Endothelial cell of umbilical vein (primary cell): Measurements from ENCODE around the gene LDLRAD3. TPM values are rescaled to one million over a fixed set of nuclear protein-coding genes. Genes with fewer than 3 reads are reported as not detected.

Experiments used
- BruUV-seq: library from RNA; stranded (reverse); fragments of 400-500 nt; replicated peaks from 2 replicates; lab custom pipeline; 2021; lab: Mats Ljungman, UMichigan
- CTCF ChIA-PET: fragments of 300-600, 350-600 bp; sonication (Branson Sonifier 250); formaldehyde crosslinking; loops from one replicate; lab custom pipeline; 2021; ENCODE audit warnings: antibody characterized with exemption, inconsistent platforms; lab: Charles Lee
- POLR2A ChIA-PET: fragments of 300-600, 350-600 bp; sonication (Branson Sonifier 250); formaldehyde crosslinking; loops from one replicate; lab custom pipeline; 2021; ENCODE audit warnings: antibody characterized with exemption, inconsistent platforms; lab: Charles Lee
- DNase-seq: peaks from one replicate; pipeline ENCODE4 v3.0.0-alpha.2; 2011; ENCODE audit warnings: low read depth, low spot score
- FAIRE-seq: peaks from 2 replicates; lab custom pipeline; 2011; peaks lifted over from hg19 to GRCh38; lab: Jason Lieb, UNC
- H2AFZ ChIP-seq: 2 replicates; pipeline ENCODE4 v1.6.0; 2012; ENCODE audit warnings: low read depth, low read length, control low read depth, inconsistent platforms
- H3K27ac ChIP-seq: 2 replicates; pipeline ENCODE4 v1.5.1; 2011; ENCODE audit warnings: low read depth, mild to moderate bottlenecking, control low read depth, low read length, moderate library complexity; ENCODE audit not compliant: insufficient read depth
- H3K27me3 ChIP-seq, 2 experiments: 2 replicates each; pipeline versions ENCODE4 v1.6.0 to v1.6.1; 2011; ENCODE audit warnings: low read length in 2 of 2, mixed read lengths in 1 of 2; ENCODE audit not compliant: control insufficient read depth in 2 of 2, insufficient read depth in 2 of 2
- H3K36me3 ChIP-seq, 2 experiments: 2 replicates in 1 of 2; 3 replicates in 1 of 2; pipeline ENCODE4 v1.5.1; 2011; ENCODE audit warnings: low read length in 2 of 2, mild to moderate bottlenecking in 1 of 2, moderate library complexity in 1 of 2; ENCODE audit not compliant: control insufficient read depth in 2 of 2, insufficient read depth in 2 of 2; ENCODE audit errors: extremely low read depth in 1 of 2
- H3K4me1 ChIP-seq: 3 replicates; pipeline ENCODE4 v1.5.1; 2011; ENCODE audit warnings: mild to moderate bottlenecking, low read length; ENCODE audit not compliant: control insufficient read depth, insufficient read depth; ENCODE audit errors: extremely low read depth
- H3K4me2 ChIP-seq: 2 replicates; pipeline ENCODE4 v1.6.1; 2011; ENCODE audit warnings: low read length, control low read depth, mixed read lengths; ENCODE audit not compliant: insufficient read depth
- H3K4me3 ChIP-seq, 3 experiments: fragments of 200-600 bp in 1 of 3; sonication (generic), shearing (Covaris generic) in 1 of 3; replicated peaks in 1 of 3; 2 replicates each; pipeline ENCODE4 v1.5.1; 2011 to 2016; ENCODE audit warnings: control low read depth in 3 of 3, low read length in 3 of 3, mild to moderate bottlenecking in 2 of 3, inconsistent platforms in 1 of 3, low read depth in 1 of 3, moderate library complexity in 1 of 3; ENCODE audit not compliant: insufficient read depth in 1 of 3
- H3K79me2 ChIP-seq: 2 replicates; pipeline ENCODE4 v1.6.0; 2012; ENCODE audit warnings: low read length, inconsistent platforms; ENCODE audit not compliant: control insufficient read depth, insufficient read depth
- H3K9ac ChIP-seq: replicated peaks from 2 replicates; pipeline ENCODE3; 2011; ENCODE audit warnings: low read length, control low read depth; ENCODE audit not compliant: insufficient read depth; ENCODE audit errors: extremely low read depth
- H3K9me1 ChIP-seq: replicated peaks from 3 replicates; pipeline ENCODE4 v1.6.0; 2011; ENCODE audit warnings: mild to moderate bottlenecking, low read length; ENCODE audit not compliant: control insufficient read depth, insufficient read depth; ENCODE audit errors: extremely low read depth
- H3K9me3 ChIP-seq: replicated peaks from 2 replicates; pipeline ENCODE4 v1.5.1; 2012; ENCODE audit warnings: low read length, inconsistent platforms; ENCODE audit not compliant: control insufficient read depth, insufficient read depth
- H4K20me1 ChIP-seq: replicated peaks from 2 replicates; pipeline ENCODE3; 2011; ENCODE audit warnings: mild to moderate bottlenecking, low read length; ENCODE audit not compliant: control insufficient read depth, insufficient read depth; ENCODE audit errors: extremely low read depth
- CTCF ChIP-seq, 2 donors: IDR thresholded peaks; 1 replicate in 1 of 2; 2 replicates in 1 of 2; pipeline ENCODE4 v1.5.1; 2011; ENCODE audit warnings: low read length in 2 of 2, mild to moderate bottlenecking in 2 of 2, moderate library complexity in 2 of 2, control low read depth in 1 of 2, inconsistent platforms in 1 of 2, low read depth in 1 of 2; ENCODE audit not compliant: insufficient read depth in 1 of 2; ENCODE audit errors: extremely low read depth in 1 of 2
- FOS ChIP-seq: IDR thresholded peaks from 2 replicates; pipeline ENCODE4 v1.6.1; 2011; ENCODE audit warnings: mild to moderate bottlenecking, low read length, moderate library complexity, borderline replicate concordance; ENCODE audit not compliant: insufficient read depth
- GATA2 ChIP-seq: IDR thresholded peaks from 2 replicates; pipeline ENCODE4 v1.7.0; 2011; ENCODE audit warnings: low read depth, mild to moderate bottlenecking, moderate library complexity, mixed read lengths, low read length; ENCODE audit not compliant: insufficient read length, insufficient read depth
- JUN ChIP-seq: IDR thresholded peaks from 2 replicates; pipeline ENCODE4 v1.6.1; 2011; ENCODE audit warnings: borderline replicate concordance, low read depth; ENCODE audit not compliant: insufficient read length, insufficient read depth
- MYC ChIP-seq: IDR thresholded peaks from one replicate; pipeline ENCODE4 v1.6.1; 2011; ENCODE audit warnings: mild to moderate bottlenecking, low read depth, low read length
- POLR2A ChIP-seq: IDR thresholded peaks from 2 replicates; pipeline ENCODE4 v1.6.1; 2012; ENCODE audit warnings: low read depth, mild to moderate bottlenecking, control low read depth, low read length
- POLR2AphosphoS5 ChIP-seq: IDR thresholded peaks from 2 replicates; pipeline ENCODE4 v1.6.1; 2012; ENCODE audit warnings: low read depth, mild to moderate bottlenecking, control low read depth, low read length, moderate library complexity; ENCODE audit not compliant: insufficient read depth
- dilution Hi-C: fragments of 300-500 bp; cut with MboI; formaldehyde crosslinking; loops from one replicate; pipeline ENCODE4 v1.15.0; 2019; ENCODE audit warnings: low sequenced_read_pairs; ENCODE audit not compliant: extremely low pct_ligation_motif_present
- intact Hi-C: fragments of 100-400 bp; cut with micrococcal nuclease; formaldehyde crosslinking; loops from one replicate; pipeline ENCODE4 v1.10.0; 2022
- polyA plus RNA-seq, 4 experiments: library from polyadenylated mRNA; depleted of rRNA in 3 of 4; stranded (reverse) in 3 of 4; unstranded in 1 of 4; fragments of >200 nt; gene quantifications; 2 replicates each; pipeline versions ENCODE4 v1.2.1 to v1.2.3, GENCODE V29; 2011 to 2012; ENCODE audit warnings: missing spikeins in 1 of 4
- total RNA-seq: library from RNA; stranded (reverse); gene quantifications from 2 replicates; pipeline ENCODE4 v1.2.3, GENCODE V29; 2021
- TF ChIP-seq, protein P1 (sequence below): IDR thresholded peaks from 2 replicates; pipeline ENCODE4 v1.6.1; 2011; ENCODE audit not compliant: insufficient read depth, insufficient read length

Gene LDLRAD3
- total and polyA plus RNA-seq, 2 donors (not counting 3 experiments of a cell fraction or from before 2014, with no cell fraction given), result 17.9 to 25.1 TPM

GRCh38 chr11:35947437-35947836 is 3.6 kb downstream of the LDLRAD3 start:
- DNase-seq (no peak), FAIRE-seq (peak; percentile 8)
- POLR2A ChIA-PET, result interaction anchor here (0.7 kb wide), 1 partner anchor 289 kb away, joined by 4 read pairs; no protein-coding TSS in a partner anchor

More at GRCh38 chr11:35947437-35947836, 3.6 kb downstream of the LDLRAD3 start:
- intact Hi-C loops (no loop called here), dilution Hi-C loops (no loop called here)
- Histone ChIP-seq H3K4me3 (no peak overlapping the region), H4K20me1 (no peaks in the 10 kb centered on the region), H3K4me1 (peaks cover 22% of the 10 kb centered on the region), H3K9me3 (no peaks in the 10 kb centered on the region), H3K79me2 (peaks cover 54% of the 10 kb centered on the region), H3K9ac (no peak overlapping the region), H3K27ac (no peak overlapping the region), H3K4me2 (no peak overlapping the region), H3K9me1 (no peaks in the 10 kb centered on the region), H3K36me3 (no peaks in the 10 kb centered on the region), H3K27me3 (no peaks in the 10 kb centered on the region), H2AFZ (no peak overlapping the region)
- no peak for TF ChIP-seq POLR2A
- TF ChIP-seq, protein P1, sequence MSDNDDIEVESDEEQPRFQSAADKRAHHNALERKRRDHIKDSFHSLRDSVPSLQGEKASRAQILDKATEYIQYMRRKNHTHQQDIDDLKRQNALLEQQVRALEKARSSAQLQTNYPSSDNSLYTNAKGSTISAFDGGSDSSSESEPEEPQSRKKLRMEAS, result no peak
- TF ChIP-seq POLR2AphosphoS5, result no peak
- no peak for TF ChIP-seq GATA2
- TF ChIP-seq FOS, result no peak
- no peak for TF ChIP-seq JUN
- no peak for TF ChIP-seq MYC
- no peak for TF ChIP-seq CTCF (IDR thresholded peaks at IDR 0.05; ENCODE audit: extremely low read depth in 1 of 2, insufficient read depth in 1 of 2, low read depth in 1 of 2, low read length in 2 of 2)
- no TSS peak for BruUV-seq
- CTCF ChIA-PET, result interaction anchor here (0.8 to 2.0 kb wide), 3 partner anchors 22 to 184 kb away, joined by 3 to 12 read pairs (median 3); no protein-coding TSS in a partner anchor
